Activated CD8-positive, alpha-beta memory T cell treated with anti-CD3 and anti-CD28 coated beads, Interleukin-2, amount 50 U/mL, for 4 hours (primary cell): ENCODE data around the gene PKD1.

Experiments
- DNase-seq: peaks from one replicate; pipeline ENCODE4 v3.0.0-alpha.2; 2020

PKD1 gene

DNA sequence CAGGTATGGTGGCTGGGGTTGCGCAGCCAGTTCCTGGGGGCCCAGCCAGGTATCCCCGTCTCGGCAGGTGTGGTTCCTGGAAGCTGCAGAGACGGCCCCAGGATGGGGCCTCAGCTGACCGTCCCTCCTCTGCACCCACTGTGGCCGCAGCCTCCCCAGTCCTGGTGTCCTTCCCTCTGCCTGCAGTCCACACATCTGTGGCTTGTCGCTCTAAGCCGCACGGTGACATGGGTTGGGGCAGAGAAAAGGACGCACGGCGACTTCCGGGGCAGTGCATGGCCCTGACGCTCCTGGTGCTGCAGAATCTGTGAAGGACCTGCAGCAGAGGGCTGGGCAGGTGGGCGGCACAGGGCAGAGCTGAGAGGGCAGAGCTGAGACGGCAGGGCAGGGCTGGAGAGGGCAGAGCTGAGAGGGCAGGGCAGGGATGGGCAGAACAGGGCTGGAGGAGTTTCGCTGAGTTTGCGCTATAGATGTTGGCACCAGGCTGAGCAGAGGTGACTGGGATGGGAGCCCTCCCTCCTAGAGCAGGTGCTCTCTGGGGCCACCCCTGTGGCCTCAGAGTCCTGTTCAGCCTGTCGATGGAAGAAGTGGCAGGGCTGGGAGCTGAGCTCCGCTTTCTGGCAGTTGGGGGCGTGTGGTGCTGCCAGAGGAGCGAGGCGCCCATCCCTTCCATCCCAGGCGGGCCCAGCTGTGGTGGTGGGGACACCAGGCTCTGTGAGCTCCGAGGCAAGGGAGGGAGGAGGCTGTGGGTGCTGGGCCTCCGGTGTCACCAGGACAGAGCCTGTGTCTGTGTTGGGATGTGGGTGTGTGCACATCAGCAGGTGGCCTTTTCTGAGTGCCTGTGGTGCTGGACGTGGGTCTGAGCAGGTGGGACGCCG lies 64.9 kb downstream of the PKD1 start:
- no peak for DNase-seq

DNA sequence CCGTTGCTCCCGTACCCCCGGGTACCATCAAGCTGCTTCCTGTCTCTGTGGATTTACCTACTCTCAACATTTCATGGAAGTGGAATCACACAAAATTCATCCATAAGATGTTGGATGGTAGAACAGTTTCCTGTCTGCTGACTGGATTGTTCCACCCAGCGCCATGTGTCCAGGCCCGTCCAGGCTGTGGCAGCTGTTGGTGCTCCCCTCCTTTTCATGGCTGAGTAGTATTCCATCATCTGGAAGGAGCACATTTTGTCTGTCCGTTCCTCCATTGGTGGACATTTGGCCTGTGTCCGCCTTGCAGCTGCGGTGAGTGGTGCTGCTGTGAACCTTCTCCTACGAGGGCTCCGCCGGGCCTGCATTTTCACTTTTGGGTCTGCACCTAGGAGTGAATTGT lies 69.6 kb downstream of the PKD1 start:
- DNase-seq: no peak

DNA sequence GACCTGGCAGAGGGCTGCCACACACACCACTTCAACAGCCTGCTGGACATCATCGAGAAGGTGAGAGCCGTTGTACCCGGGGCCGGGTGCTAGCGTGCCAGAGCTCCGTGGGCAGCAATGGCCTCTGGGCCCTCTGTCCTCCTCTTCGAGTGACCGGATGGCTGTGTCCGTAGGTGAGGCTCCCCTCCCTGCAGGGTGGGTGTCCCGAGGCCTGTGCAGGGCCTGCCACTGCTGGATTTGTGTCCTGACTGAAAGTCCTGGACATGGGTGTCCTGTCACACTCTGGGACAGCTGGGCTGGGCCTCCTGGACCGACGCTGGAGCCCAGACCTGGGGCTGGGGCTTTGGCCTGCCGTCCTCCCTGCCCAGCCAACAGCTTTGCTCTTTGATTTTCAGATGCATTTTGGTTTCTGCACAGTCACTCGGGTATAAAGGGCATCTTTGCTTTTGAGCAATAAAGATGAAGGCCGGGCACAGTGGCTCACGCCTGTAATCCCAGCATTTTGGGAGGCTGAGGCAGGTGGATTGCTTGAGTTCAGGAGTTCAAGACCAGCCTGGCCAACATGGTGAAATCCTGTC lies 71.2 kb downstream of the PKD1 start:
- no peak for DNase-seq

DNA sequence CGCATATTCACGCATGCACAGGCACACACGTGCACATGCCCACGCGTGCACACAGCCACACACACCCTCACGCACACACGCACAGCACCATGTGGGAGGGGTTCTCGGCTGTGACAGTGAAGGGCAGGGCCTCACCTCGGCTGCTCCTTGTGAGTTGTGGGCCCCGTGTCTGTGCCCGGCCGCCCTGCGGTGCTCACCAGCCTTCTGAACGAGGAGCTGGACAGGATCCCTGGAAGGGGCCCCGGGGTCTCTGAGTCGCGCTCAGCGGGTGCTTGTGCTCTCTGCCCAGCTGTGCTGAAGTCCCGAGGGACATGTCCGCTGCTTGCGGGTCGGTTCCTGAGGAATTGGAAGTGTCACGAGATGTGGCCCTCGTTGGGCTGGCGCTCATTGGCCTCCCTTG lies 71.8 kb downstream of the PKD1 start:
- DNase-seq: no peak

DNA sequence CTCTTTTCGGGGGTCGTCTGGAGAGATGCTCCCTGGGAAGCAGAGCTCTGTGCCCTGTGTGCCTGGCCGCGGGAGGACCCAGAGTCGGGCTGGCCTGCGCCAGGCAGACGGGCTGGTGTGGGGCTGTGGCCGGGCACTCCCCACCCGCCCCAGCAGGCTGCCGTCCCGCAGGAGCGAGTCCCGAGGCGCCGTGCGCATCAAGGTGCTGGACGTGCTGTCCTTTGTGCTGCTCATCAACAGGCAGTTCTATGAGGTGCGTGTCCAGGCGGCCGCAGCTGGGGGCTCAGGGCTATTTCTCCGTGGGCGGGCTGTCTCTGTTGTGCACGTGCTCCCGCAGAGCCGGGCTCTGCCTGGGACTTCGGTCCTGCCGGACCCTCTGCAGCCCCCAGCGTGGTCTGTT lies 72.9 kb downstream of the PKD1 start:
- no peak for DNase-seq

DNA sequence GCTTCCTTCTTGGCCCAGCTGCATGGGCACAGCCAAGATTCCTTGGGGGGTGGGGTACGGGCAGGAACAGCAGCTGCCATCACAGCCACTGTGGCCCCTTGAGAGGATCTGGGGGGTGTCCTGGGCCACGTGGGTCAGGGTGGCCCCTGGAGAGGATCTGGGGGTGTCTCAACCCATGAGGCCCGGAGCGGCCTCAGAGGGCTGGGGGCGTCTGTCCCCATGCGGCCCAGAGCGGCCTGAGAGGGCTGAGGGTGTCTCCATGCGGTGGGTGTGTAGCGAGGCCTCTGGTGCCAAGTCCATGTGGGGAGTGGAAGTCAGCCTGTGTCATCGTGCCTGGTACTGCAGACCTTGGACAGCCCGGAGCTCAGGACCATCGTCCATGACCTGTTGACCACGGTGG lies 74.2 kb downstream of the PKD1 start:
- DNase-seq: no peak

DNA sequence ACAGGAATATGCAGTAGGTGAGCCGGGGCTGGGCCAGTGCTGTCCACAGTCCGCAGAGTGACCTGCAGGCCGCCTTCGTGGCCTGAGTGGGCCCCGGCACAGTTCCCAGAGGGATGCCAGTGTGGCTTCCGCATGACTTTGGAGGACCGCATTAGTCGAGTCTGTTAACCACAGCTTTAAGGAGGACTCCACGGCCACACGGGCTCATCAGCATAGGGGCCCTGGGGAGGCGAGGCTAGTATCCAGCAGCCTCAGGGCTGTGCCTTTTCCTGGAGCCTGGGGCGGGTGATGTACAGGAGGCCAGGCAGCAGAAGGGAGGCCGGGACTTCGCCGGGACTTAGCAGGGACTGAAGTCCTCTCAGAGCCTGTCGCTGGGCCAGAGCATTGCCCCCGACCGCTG lies 74.7 kb downstream of the PKD1 start:
- DNase-seq: no peak

DNA sequence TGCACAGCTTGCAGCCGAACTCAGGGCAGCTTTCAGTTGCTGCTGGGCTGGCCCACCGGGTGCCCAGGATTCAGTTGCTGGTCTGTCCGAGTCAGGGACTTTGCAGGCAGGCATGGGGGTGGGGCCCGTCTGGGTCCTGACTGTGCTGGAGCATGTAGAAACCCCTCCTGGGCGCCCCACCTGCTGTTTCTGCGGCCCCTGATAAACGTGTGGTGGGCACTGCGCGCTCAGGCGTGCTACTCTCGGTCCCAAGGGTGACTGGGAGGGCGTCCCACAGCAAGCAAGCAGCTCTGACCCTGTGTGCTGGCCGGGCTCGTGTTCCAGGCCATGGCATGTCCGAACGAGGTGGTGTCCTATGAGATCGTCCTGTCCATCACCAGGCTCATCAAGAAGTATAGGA lies 75.4 kb downstream of the PKD1 start:
- DNase-seq: no peak

DNA sequence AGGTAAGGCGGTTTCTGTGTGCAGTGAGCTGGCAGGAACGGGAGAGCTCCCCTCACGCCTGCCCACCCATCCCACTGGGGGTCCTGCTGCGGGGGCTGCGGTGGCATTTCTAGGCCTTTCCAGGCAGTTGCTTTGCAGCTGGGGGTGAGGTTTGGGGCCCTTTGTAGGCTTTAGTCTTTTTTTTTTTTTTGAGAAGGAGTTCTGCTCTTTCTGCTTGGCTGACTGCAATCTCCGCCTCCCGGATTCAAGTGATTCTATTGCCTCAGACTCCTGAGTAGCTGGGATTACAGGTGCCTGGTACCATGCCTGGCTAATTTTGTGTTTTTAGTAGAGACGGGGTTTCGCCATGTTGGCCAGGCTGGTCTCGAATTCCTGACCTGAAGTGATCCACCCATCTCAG lies 76.8 kb downstream of the PKD1 start:
- no peak for DNase-seq

DNA sequence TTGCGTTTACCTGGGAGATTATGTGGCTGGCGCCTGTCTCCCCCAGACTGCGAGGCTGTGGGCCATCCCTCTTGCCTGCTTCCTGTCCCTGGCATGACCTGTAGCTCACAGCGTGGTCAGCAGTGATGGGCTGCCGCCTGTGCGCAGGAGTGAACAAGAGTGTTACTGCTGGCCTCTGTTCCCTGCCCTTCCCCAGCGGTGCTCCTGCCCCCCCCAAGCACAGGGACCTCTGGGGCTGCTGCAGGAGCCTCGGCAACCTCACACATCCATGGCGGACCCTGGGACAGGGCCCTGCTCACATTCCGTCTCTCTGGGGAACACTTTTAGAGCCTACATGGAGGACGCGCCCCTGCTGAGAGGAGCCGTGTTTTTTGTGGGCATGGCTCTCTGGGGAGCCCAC lies 77.3 kb downstream of the PKD1 start:
- no peak for DNase-seq

DNA sequence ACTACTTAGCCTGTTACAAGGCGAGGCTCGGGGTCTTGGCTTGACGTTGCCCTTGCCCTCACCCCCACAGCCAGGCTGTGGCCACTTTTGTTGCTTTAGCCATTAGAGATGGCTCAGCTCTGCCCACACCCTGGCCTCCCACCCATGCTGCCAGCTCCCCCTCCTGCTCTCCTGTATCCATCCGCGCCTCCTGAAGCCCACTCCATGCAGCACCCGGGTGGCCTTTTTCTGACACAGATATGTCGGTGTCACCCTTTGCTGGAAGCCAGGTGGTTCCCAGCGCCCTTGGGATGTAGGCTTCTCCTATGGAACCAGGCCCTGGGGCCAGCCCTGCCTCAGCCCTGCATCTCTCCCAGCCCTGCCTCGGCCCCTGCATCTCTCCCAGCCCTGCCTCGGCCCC lies 78.3 kb downstream of the PKD1 start:
- DNase-seq: no peak

DNA sequence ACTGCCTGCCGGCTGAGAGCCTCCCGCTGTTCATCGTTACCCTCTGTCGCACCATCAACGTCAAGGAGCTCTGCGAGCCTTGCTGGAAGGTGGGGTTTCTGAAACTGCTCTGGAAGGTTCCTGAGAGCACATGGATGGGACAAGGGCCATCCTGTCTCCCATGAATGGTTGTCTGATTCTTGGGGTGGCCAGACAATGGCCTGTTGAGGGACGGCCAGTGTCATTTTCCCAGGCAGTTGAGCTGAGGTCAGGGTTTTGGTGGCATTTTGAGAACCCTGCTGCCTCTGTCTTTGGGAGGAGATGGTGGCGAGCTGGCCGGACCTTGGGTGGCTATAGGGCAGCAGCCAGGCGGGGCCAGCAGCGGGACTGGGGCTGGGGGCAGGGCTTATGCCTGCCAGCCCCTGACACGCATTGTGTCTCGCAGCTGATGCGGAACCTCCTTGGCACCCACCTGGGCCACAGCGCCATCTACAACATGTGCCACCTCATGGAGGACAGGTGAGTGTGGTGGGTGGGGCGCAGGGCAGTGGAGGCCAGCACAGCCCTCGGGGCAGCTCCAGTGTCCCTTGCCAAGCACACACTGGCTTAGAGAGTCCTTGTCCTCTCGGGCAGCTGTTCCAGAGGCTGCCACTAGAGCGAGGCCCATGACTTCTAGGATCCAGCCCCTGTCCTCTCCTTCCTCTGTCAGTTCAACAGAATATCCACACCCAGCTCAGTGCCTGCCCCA lies 78.9 kb downstream of the PKD1 start:
- no peak for DNase-seq

DNA sequence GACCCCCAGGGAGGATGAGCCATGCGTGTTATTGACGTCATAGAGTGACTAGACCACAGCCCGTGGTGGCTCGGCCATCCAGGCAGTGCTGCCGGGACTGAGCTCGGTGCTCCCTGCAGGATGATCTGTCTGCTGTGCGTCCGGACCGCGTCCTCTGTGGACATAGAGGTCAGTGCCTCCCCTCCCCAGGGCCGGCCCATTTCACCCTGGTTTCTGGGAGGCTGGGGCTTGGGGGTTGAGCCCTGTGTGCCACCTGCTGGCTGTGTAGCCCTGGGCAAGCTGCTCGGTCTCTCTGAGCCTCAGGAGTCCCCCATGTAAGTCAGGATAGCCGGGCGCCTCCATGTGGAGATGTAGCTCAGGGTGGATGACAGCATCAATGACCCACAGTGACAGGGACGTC lies 79.6 kb downstream of the PKD1 start:
- DNase-seq: no peak

DNA sequence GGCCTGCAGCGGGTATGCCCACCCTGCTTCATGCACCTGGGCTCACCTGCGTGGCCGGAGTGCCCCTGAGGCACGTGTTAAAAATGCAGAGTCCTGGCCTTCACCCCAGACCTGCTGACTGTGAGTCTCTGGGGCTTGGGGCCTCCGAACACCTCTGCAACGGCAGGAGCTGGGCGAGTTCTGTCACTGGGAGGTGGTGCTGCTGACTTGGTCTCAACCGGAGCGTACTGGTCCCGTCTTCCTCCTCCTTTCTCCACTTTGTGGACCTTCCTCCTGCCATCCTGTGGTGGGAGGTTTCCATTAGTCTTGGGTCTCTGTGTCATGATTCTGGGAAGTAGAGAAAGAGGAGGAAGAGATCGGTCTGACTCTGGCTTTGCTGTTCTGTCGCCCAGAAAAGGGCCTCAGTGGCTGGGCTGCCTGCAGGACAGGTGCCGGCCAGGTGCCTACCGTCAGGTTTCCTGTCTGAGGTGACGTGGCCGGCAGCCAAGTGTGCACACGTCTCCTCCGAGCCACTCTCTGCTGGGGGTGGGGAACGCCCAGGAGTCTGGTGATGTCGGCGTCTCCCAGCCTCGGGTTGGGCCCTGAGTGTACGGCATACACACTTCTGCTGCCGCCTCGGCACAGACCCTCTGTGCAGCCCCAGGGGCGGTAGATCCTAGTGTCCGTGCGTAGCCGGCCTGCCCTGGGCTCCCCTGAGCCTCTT lies 81.0 kb downstream of the PKD1 start:
- DNase-seq: no peak

DNA sequence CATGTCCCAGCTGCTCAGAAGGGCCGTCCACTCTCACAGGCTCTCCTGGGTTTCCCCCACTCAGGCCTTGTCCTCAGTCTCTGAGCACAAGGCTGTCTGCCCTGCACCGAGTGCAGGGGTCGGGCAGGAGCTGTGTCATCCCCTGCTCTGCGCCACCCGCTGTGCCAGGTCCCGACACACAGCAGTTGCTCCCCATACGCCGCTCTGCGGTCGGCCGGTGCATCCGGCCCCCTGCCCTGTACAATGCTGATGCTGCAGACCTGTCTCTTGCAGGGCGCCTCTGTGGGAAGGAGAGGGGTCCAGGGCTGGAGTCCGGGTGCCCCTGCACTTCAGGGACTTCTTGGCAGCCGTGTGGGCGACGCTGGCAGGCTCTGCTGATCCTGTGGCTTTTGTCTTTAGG lies 81.8 kb downstream of the PKD1 start:
- no peak for DNase-seq

DNA sequence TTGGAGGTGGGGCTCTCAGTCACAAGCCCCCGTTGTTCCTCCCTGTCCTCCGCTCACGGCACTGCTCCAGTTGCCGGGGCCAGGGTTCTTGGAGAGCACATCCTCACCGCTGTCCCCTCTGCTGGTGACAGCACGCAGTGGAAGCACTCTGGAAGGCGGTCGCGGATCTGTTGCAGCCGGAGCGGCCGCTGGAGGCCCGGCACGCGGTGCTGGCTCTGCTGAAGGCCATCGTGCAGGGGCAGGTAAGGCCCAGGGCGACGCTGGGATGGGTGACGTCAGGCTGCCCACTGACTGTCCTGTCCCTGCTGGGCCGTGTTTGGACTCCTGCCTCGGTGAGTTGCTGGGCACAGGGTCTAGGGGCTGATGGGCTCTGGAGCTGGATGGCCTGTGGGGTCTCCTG lies 82.5 kb downstream of the PKD1 start:
- no peak for DNase-seq

DNA sequence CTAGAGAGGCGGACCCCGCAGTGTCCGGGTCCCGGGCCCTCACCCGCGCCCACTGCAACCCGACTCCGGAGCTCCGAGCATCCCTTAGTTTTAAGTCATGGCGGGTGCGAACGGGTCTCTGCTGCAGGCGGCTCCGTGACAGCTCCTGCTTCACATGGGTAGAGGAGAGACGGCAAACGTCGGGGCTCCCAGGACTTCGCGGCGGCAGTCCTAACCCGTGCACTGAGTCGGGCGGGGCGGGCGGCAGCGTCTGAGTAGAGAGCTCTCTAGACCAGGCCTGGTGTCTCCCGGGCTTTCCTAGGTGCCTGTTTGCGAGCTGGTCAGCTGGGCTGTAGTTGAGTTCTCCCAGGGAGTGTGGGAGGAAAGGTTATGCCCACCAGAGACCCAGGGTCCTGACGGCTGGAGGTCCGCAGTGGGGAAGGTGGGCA lies 87.6 kb downstream of the PKD1 start:
- DNase-seq: no peak

DNA sequence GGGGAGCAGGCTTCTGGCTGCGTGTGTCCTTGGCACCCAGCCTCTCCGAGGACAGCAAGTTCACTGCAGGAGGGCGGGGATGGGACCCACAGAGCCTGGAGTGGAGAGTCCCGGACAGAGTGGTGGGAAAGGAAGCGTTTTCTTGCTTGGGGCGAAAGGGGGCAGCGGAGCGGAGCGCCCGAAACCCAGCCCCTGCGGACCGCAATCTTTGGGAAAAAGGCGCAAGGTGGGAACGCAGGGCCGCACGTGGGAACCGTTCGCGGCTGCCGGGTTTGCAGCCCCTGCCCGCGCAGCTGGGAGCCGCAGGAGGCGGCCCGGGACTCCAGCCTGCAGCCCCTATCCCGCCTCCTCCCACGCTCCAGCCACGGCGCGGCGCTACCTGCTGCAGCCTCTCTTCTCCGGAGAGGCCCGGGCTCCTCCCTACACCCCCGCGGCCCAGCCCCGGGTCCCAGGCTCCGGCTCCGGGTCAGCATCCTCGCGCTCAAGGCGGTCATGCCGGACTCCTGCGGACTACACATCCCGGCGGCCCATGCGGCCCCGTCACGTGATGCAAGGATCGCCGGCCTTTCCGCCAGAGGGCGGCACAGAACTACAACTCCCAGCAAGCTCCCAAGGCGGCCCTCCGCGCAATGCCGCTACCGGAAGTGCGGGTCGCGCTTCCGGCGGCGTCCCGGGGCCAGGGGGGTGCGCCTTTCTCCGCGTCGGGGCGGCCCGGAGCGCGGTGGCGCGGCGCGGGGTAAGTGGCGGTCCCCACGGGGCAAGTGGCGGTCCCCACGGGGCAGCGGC lies 88.2 kb downstream of the PKD1 start, which contains the start of the genes NTHL1 and TSC2:
NTHL1 (minus strand) TSS at position 505 of the 786 bp plus-strand sequence; CDS start at position 494, 11 bp downstream.
TSC2 (plus strand) TSS at position 656 of the 786 bp plus-strand sequence. CDS start 631 bp downstream, outside the sequence.
- peak; percentile 94 for DNase-seq

DNA sequence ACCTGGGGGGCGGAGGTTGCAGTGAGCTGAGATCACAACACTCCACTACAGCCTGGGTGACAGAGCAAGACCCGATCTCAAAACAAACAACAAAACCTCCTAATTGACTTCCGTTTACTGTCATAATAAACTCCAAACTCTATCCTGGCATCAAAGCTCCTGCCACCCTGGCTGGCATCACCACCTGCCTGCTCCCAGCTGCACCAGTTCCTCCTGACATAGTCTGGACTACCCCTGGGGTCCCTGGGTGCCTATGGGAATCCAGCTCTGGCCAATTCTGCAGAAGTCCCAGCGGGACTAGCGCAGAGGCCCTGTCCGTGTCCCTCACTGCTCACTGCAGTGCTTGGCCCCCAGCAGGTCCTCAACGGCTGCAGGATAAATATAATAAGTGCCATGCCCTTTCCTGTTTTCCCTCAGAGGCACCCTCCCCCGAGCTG lies 88.8 kb downstream of the PKD1 start:
- no peak for DNase-seq

DNA sequence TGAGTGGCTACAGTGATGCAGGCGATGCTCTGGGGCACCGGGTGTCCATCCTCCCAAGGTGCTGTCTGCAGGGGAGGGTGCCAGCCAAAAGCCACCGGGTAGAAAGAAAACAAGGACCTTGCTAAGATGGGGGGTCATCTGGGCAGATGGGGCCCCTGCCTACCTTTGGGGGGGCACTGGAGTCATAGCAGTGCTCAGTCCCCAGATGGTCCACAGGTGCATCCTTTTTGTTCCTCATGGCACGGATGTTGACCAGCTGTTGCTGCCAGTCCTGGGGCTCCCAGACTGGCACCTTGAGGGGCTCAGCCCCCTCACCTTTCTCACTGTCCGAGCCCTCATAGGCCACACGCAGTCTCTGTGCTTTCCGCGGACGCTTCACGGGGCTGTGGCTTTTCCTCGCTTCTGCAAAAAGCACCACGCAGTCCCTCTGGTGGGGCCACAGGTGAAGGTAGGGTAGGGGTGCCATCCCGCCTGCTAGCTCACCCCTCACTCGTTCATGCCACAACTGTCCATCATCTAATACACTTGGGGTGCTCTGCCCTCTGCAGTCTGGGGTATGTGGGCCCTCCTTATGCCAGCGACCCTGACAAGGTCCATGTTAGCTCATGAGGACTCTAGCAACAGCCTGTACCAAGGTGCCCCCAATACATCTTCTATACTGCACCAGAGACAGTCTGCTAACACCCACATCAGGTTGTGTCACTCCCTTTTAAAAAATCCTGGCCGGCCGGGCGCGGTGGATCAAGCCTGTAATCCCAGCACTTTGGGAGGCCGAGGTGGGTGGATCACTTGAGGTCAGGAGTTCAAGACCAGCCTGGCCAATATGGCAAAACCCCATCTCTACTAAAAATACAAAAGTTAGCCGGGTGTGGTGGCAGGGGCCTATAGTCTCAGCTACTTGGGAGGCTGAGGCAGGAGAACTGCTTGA lies 89.5 kb downstream of the PKD1 start:
- DNase-seq: no peak

DNA sequence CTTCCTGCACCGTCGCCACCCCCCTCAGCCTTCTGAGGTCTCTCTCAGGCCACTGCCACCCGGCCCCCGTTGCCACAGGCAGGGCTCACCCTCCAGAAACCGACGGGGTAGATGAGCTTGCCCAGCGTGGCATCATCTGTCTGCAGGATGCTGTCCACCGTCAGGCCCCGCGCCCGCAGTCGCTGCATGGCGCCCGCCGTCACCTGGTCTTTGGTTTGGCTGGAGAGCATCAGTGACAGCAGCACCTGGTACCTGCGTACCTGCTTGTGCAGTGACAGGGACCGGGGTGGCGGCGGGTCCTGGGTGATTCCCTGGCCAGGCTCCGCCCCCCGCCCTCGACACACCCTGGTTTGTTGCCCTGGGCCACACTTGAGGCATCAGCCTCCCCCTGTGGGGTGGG lies 91.2 kb downstream of the PKD1 start:
- DNase-seq: no peak
